Endothelial cell of umbilical vein (primary cell): Measurements from ENCODE around the gene RPS8. TPM values are rescaled to one million over a fixed set of nuclear protein-coding genes. Genes with fewer than 3 reads are reported as not detected.

Experiments
- BruUV-seq: library from RNA; stranded (reverse); fragments of 400-500 nt; replicated peaks from 2 replicates; lab custom pipeline; 2021; lab: Mats Ljungman, UMichigan
- CTCF ChIA-PET: fragments of 300-600, 350-600 bp; sonication (Branson Sonifier 250); formaldehyde crosslinking; loops from one replicate; lab custom pipeline; 2021; ENCODE audit warnings: antibody characterized with exemption, inconsistent platforms; lab: Charles Lee
- POLR2A ChIA-PET: fragments of 300-600, 350-600 bp; sonication (Branson Sonifier 250); formaldehyde crosslinking; loops from one replicate; lab custom pipeline; 2021; ENCODE audit warnings: antibody characterized with exemption, inconsistent platforms; lab: Charles Lee
- DNase-seq: peaks from one replicate; pipeline ENCODE4 v3.0.0-alpha.2; 2011; ENCODE audit warnings: low read depth, low spot score
- FAIRE-seq: peaks from 2 replicates; lab custom pipeline; 2011; peaks lifted over from hg19 to GRCh38; lab: Jason Lieb, UNC
- H2AFZ ChIP-seq: 2 replicates; pipeline ENCODE4 v1.6.0; 2012; ENCODE audit warnings: low read depth, low read length, control low read depth, inconsistent platforms
- H3K27ac ChIP-seq: 2 replicates; pipeline ENCODE4 v1.5.1; 2011; ENCODE audit warnings: low read depth, mild to moderate bottlenecking, control low read depth, low read length, moderate library complexity; ENCODE audit not compliant: insufficient read depth
- H3K27me3 ChIP-seq, 2 experiments: 2 replicates each; pipeline versions ENCODE4 v1.6.0 to v1.6.1; 2011; ENCODE audit warnings: low read length in 2 of 2, mixed read lengths in 1 of 2; ENCODE audit not compliant: control insufficient read depth in 2 of 2, insufficient read depth in 2 of 2
- H3K36me3 ChIP-seq, 2 experiments: 2 replicates in 1 of 2; 3 replicates in 1 of 2; pipeline ENCODE4 v1.5.1; 2011; ENCODE audit warnings: low read length in 2 of 2, mild to moderate bottlenecking in 1 of 2, moderate library complexity in 1 of 2; ENCODE audit not compliant: control insufficient read depth in 2 of 2, insufficient read depth in 2 of 2; ENCODE audit errors: extremely low read depth in 1 of 2
- H3K4me1 ChIP-seq: 3 replicates; pipeline ENCODE4 v1.5.1; 2011; ENCODE audit warnings: mild to moderate bottlenecking, low read length; ENCODE audit not compliant: control insufficient read depth, insufficient read depth; ENCODE audit errors: extremely low read depth
- H3K4me2 ChIP-seq: 2 replicates; pipeline ENCODE4 v1.6.1; 2011; ENCODE audit warnings: low read length, control low read depth, mixed read lengths; ENCODE audit not compliant: insufficient read depth
- H3K4me3 ChIP-seq, 3 experiments: fragments of 200-600 bp in 1 of 3; sonication (generic), shearing (Covaris generic) in 1 of 3; replicated peaks in 1 of 3; 2 replicates each; pipeline ENCODE4 v1.5.1; 2011 to 2016; ENCODE audit warnings: control low read depth in 3 of 3, low read length in 3 of 3, mild to moderate bottlenecking in 2 of 3, inconsistent platforms in 1 of 3, low read depth in 1 of 3, moderate library complexity in 1 of 3; ENCODE audit not compliant: insufficient read depth in 1 of 3
- H3K79me2 ChIP-seq: 2 replicates; pipeline ENCODE4 v1.6.0; 2012; ENCODE audit warnings: low read length, inconsistent platforms; ENCODE audit not compliant: control insufficient read depth, insufficient read depth
- H3K9ac ChIP-seq: replicated peaks from 2 replicates; pipeline ENCODE3; 2011; ENCODE audit warnings: low read length, control low read depth; ENCODE audit not compliant: insufficient read depth; ENCODE audit errors: extremely low read depth
- H3K9me1 ChIP-seq: replicated peaks from 3 replicates; pipeline ENCODE4 v1.6.0; 2011; ENCODE audit warnings: mild to moderate bottlenecking, low read length; ENCODE audit not compliant: control insufficient read depth, insufficient read depth; ENCODE audit errors: extremely low read depth
- H3K9me3 ChIP-seq: replicated peaks from 2 replicates; pipeline ENCODE4 v1.5.1; 2012; ENCODE audit warnings: low read length, inconsistent platforms; ENCODE audit not compliant: control insufficient read depth, insufficient read depth
- H4K20me1 ChIP-seq: replicated peaks from 2 replicates; pipeline ENCODE3; 2011; ENCODE audit warnings: mild to moderate bottlenecking, low read length; ENCODE audit not compliant: control insufficient read depth, insufficient read depth; ENCODE audit errors: extremely low read depth
- CTCF ChIP-seq, 2 donors: IDR thresholded peaks; 1 replicate in 1 of 2; 2 replicates in 1 of 2; pipeline ENCODE4 v1.5.1; 2011; ENCODE audit warnings: low read length in 2 of 2, mild to moderate bottlenecking in 2 of 2, moderate library complexity in 2 of 2, control low read depth in 1 of 2, inconsistent platforms in 1 of 2, low read depth in 1 of 2; ENCODE audit not compliant: insufficient read depth in 1 of 2; ENCODE audit errors: extremely low read depth in 1 of 2
- EZH2 ChIP-seq: IDR thresholded peaks from 2 replicates; pipeline ENCODE4 v1.6.1; 2012; ENCODE audit warnings: borderline replicate concordance, low read depth, mild to moderate bottlenecking, moderate library complexity, low read length, inconsistent platforms; ENCODE audit not compliant: severe bottlenecking
- FOS ChIP-seq: IDR thresholded peaks from 2 replicates; pipeline ENCODE4 v1.6.1; 2011; ENCODE audit warnings: mild to moderate bottlenecking, low read length, moderate library complexity, borderline replicate concordance; ENCODE audit not compliant: insufficient read depth
- GATA2 ChIP-seq: IDR thresholded peaks from 2 replicates; pipeline ENCODE4 v1.7.0; 2011; ENCODE audit warnings: low read depth, mild to moderate bottlenecking, moderate library complexity, mixed read lengths, low read length; ENCODE audit not compliant: insufficient read length, insufficient read depth
- JUN ChIP-seq: IDR thresholded peaks from 2 replicates; pipeline ENCODE4 v1.6.1; 2011; ENCODE audit warnings: borderline replicate concordance, low read depth; ENCODE audit not compliant: insufficient read length, insufficient read depth
- MAX ChIP-seq: IDR thresholded peaks from 2 replicates; pipeline ENCODE4 v1.6.1; 2011; ENCODE audit not compliant: insufficient read depth, insufficient read length
- MYC ChIP-seq: IDR thresholded peaks from one replicate; pipeline ENCODE4 v1.6.1; 2011; ENCODE audit warnings: mild to moderate bottlenecking, low read depth, low read length
- POLR2A ChIP-seq: IDR thresholded peaks from 2 replicates; pipeline ENCODE4 v1.6.1; 2012; ENCODE audit warnings: low read depth, mild to moderate bottlenecking, control low read depth, low read length
- POLR2AphosphoS5 ChIP-seq: IDR thresholded peaks from 2 replicates; pipeline ENCODE4 v1.6.1; 2012; ENCODE audit warnings: low read depth, mild to moderate bottlenecking, control low read depth, low read length, moderate library complexity; ENCODE audit not compliant: insufficient read depth
- dilution Hi-C: fragments of 300-500 bp; cut with MboI; formaldehyde crosslinking; loops from one replicate; pipeline ENCODE4 v1.15.0; 2019; ENCODE audit warnings: low sequenced_read_pairs; ENCODE audit not compliant: extremely low pct_ligation_motif_present
- intact Hi-C: fragments of 100-400 bp; cut with micrococcal nuclease; formaldehyde crosslinking; loops from one replicate; pipeline ENCODE4 v1.10.0; 2022
- polyA plus RNA-seq, 4 experiments: library from polyadenylated mRNA; depleted of rRNA in 3 of 4; stranded (reverse) in 3 of 4; unstranded in 1 of 4; fragments of >200 nt; gene quantifications; 2 replicates each; pipeline versions ENCODE4 v1.2.1 to v1.2.3, GENCODE V29; 2011 to 2012; ENCODE audit warnings: missing spikeins in 1 of 4
- total RNA-seq: library from RNA; stranded (reverse); gene quantifications from 2 replicates; pipeline ENCODE4 v1.2.3, GENCODE V29; 2021

The RPS8 gene
- total and polyA plus RNA-seq, 2 donors (not counting 3 experiments of a cell fraction or from before 2014, with no cell fraction given): 1,842 to 2,306 TPM

GRCh38 chr1:44821240-44821715 lies 45.9 kb downstream of the RPS8 start:
- CTCF ChIA-PET: interaction anchor here (0.7 to 7.1 kb wide), 7 partner anchors 12 to 193 kb away, joined by 3 to 57 read pairs (median 6); partner anchors contain the start of genes BEST4, BTBD19 and PLK3
- no peak for FAIRE-seq
- no TSS peak for BruUV-seq
- dilution Hi-C loops (no loop called here), intact Hi-C loops (no loop called here)
- Histone ChIP-seq H3K4me3 (no peak overlapping the region), H3K36me3 (no peaks in the 10 kb centered on the region), H3K79me2 (no peaks in the 10 kb centered on the region), H3K27ac (no peak overlapping the region), H3K9me3 (no peaks in the 10 kb centered on the region), H3K9me1 (no peaks in the 10 kb centered on the region), H3K4me1 (peaks cover 10% of the 10 kb centered on the region), H4K20me1 (no peaks in the 10 kb centered on the region), H2AFZ (no peak overlapping the region), H3K4me2 (no peak overlapping the region), H3K27me3 (no peaks in the 10 kb centered on the region), H3K9ac (no peak overlapping the region)
- TF ChIP-seq POLR2AphosphoS5 (no peak), EZH2 (no peak), CTCF (IDR thresholded peaks at IDR 0.05; ENCODE audit: extremely low read depth in 1 of 2, insufficient read depth in 1 of 2, low read depth in 1 of 2, low read length in 2 of 2) (no peak), GATA2 (no peak), FOS (no peak), MAX (no peak), MYC (no peak), JUN (no peak), POLR2A (no peak)
- POLR2A ChIA-PET: interaction anchor here (0.5 to 7.3 kb wide), 4 partner anchors 13 to 46 kb away, joined by 3 to 97 read pairs (median 6); partner anchors contain the start of genes BTBD19, DYNLT4 and RPS8
- no peak for DNase-seq
